Peyer's patch (tissue), 4 donors: ENCODE data around the gene TXNRD2.

Source experiments
- POLR2A ChIP-seq, 2 donors: fragments of 450-650 bp; IDR thresholded peaks; one replicate each; pipeline ENCODE4 v1.5.1; 2017; ENCODE audit warnings: antibody characterized with exemption in 2 of 2, mild to moderate bottlenecking in 2 of 2, moderate library complexity in 2 of 2
- TF ChIP-seq, protein P1 (sequence below), 6 experiments: fragments of 450-650 bp in 4 of 6; fragments of 200-600 bp in 2 of 6; sonication (generic) in 1 of 6; IDR thresholded peaks; one replicate each; pipeline ENCODE4 v1.5.1; 2017 to 2019; ENCODE audit warnings: antibody characterized with exemption in 6 of 6, mild to moderate bottlenecking in 3 of 6, moderate library complexity in 1 of 6

GRCh38 chr22:19879992-19880785 lies 61.4 kb downstream of the TXNRD2 start:
- no peak for TF ChIP-seq POLR2A (IDR thresholded peaks at IDR 0.05)
- TF ChIP-seq, protein P1, sequence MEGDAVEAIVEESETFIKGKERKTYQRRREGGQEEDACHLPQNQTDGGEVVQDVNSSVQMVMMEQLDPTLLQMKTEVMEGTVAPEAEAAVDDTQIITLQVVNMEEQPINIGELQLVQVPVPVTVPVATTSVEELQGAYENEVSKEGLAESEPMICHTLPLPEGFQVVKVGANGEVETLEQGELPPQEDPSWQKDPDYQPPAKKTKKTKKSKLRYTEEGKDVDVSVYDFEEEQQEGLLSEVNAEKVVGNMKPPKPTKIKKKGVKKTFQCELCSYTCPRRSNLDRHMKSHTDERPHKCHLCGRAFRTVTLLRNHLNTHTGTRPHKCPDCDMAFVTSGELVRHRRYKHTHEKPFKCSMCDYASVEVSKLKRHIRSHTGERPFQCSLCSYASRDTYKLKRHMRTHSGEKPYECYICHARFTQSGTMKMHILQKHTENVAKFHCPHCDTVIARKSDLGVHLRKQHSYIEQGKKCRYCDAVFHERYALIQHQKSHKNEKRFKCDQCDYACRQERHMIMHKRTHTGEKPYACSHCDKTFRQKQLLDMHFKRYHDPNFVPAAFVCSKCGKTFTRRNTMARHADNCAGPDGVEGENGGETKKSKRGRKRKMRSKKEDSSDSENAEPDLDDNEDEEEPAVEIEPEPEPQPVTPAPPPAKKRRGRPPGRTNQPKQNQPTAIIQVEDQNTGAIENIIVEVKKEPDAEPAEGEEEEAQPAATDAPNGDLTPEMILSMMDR (IDR thresholded peaks at IDR 0.05): no peak
